ENCODE measurements around the gene KRTAP5-2.

DNA sequence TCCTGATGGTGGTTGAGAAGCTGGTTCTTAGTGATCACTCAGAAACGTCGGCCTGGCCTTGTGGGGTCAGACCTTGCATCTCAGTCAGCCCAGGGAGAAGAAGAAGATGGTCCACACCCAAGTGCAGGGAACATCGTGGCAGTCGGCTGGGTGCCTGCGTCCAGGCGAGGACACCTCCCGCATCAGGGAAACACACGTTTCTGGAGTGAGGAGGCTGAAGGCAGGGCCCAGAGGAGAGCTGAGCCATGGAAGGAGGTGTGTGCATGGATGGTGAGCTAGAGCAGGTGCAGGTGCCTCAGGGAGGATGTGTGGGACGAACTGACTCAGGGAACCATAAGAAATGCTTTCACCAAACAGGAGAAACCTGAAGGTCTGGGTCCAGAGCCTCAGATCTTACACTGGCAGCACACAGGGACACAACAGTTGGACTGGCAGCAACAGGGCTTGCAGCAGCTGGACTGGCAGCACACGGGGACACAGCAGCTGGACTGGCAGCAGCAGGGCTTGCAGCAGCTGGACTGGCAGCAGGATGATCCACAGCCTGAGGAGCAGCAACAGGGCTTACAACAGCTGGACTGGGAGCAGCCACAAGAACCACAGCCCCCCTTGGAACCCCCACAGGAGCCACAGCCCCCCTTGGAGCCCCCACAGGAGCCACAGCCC is 632 bp downstream of the KRTAP5-2 start:
- TF ChIP-seq EGR1 (IDR thresholded peaks at IDR 0.05; ENCODE audit: borderline replicate concordance, low read depth, low read length): no peak
- TF ChIP-seq, protein P1, sequence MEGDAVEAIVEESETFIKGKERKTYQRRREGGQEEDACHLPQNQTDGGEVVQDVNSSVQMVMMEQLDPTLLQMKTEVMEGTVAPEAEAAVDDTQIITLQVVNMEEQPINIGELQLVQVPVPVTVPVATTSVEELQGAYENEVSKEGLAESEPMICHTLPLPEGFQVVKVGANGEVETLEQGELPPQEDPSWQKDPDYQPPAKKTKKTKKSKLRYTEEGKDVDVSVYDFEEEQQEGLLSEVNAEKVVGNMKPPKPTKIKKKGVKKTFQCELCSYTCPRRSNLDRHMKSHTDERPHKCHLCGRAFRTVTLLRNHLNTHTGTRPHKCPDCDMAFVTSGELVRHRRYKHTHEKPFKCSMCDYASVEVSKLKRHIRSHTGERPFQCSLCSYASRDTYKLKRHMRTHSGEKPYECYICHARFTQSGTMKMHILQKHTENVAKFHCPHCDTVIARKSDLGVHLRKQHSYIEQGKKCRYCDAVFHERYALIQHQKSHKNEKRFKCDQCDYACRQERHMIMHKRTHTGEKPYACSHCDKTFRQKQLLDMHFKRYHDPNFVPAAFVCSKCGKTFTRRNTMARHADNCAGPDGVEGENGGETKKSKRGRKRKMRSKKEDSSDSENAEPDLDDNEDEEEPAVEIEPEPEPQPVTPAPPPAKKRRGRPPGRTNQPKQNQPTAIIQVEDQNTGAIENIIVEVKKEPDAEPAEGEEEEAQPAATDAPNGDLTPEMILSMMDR (IDR thresholded peaks at IDR 0.05; ENCODE audit: control extremely low read depth in 1 of 3, insufficient read depth in 1 of 3, low read depth in 1 of 3, low read length in 3 of 3): no peak
- TF ChIP-seq, protein P2, sequence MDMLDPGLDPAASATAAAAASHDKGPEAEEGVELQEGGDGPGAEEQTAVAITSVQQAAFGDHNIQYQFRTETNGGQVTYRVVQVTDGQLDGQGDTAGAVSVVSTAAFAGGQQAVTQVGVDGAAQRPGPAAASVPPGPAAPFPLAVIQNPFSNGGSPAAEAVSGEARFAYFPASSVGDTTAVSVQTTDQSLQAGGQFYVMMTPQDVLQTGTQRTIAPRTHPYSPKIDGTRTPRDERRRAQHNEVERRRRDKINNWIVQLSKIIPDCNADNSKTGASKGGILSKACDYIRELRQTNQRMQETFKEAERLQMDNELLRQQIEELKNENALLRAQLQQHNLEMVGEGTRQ (IDR thresholded peaks at IDR 0.05; ENCODE audit: low read length): no peak
- TF ChIP-seq, protein P3, sequence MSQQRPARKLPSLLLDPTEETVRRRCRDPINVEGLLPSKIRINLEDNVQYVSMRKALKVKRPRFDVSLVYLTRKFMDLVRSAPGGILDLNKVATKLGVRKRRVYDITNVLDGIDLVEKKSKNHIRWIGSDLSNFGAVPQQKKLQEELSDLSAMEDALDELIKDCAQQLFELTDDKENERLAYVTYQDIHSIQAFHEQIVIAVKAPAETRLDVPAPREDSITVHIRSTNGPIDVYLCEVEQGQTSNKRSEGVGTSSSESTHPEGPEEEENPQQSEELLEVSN (IDR thresholded peaks at IDR 0.05): no peak
- no peak for TF ChIP-seq EP300 (IDR thresholded peaks at IDR 0.05; ENCODE audit: borderline replicate concordance in 1 of 2, low read depth in 2 of 2, low read length in 2 of 2)
- TF ChIP-seq SAP30 (IDR thresholded peaks at IDR 0.05; ENCODE audit: insufficient read depth, insufficient replicate concordance, low read length): no peak
- TF ChIP-seq POLR2A (IDR thresholded peaks at IDR 0.05; ENCODE audit: control extremely low read depth in 1 of 2, low read depth in 2 of 2, low read length in 2 of 2): no peak
- TF ChIP-seq NRF1 (IDR thresholded peaks at IDR 0.05; ENCODE audit: low read depth, low read length): no peak
- no peak for TF ChIP-seq EZH2 (IDR thresholded peaks at IDR 0.05; ENCODE audit: low read depth, low read length, severe bottlenecking)
- no peak for TF ChIP-seq SP2 (IDR thresholded peaks at IDR 0.05; ENCODE audit: low read length)
- no peak for TF ChIP-seq YY1 (IDR thresholded peaks at IDR 0.05; ENCODE audit: low read depth, low read length)
- TF ChIP-seq PHF8 (conservative IDR thresholded peaks at IDR 0.05; ENCODE audit: low read depth, low read length): no peak
- no peak for TF ChIP-seq CEBPB (IDR thresholded peaks at IDR 0.05; ENCODE audit: low read depth, low read length)
- TF ChIP-seq, protein P4, sequence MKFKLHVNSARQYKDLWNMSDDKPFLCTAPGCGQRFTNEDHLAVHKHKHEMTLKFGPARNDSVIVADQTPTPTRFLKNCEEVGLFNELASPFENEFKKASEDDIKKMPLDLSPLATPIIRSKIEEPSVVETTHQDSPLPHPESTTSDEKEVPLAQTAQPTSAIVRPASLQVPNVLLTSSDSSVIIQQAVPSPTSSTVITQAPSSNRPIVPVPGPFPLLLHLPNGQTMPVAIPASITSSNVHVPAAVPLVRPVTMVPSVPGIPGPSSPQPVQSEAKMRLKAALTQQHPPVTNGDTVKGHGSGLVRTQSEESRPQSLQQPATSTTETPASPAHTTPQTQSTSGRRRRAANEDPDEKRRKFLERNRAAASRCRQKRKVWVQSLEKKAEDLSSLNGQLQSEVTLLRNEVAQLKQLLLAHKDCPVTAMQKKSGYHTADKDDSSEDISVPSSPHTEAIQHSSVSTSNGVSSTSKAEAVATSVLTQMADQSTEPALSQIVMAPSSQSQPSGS (IDR thresholded peaks at IDR 0.05; ENCODE audit: low read length): no peak

Measured in H1 (cell line).